Globus pallidus (tissue), 1 donor: ENCODE data around the gene STYXL1.

ENCODE experiments used
- DNase-seq: peaks from one replicate; pipeline ENCODE4 v3.0.0-alpha.2; 2015; ENCODE audit warnings: low spot score

STYXL1 gene

GRCh38 chr7:75993689-75994387 is 54.0 kb downstream of the STYXL1 start:
- DNase-seq, result peak; percentile 50

GRCh38 chr7:75992083-75992755 is 55.6 kb downstream of the STYXL1 start:
- no peak for DNase-seq

- no peak for DNase-seq
Observed at GRCh38 chr7:75991531-75992082, 56.2 kb downstream of the STYXL1 start.

- no peak for DNase-seq
Observed at GRCh38 chr7:75989500-75990388, 58.1 kb downstream of the STYXL1 start.

- DNase-seq, result no peak
Observed at GRCh38 chr7:75988568-75989499, 59.0 kb downstream of the STYXL1 start.

- no peak for DNase-seq
Observed at GRCh38 chr7:75987805-75988567, 59.8 kb downstream of the STYXL1 start.

GRCh38 chr7:75987026-75987804 is 60.6 kb downstream of the STYXL1 start:
- no peak for DNase-seq

GRCh38 chr7:75986147-75986781 is 61.5 kb downstream of the STYXL1 start:
- DNase-seq, result no peak

GRCh38 chr7:75985518-75986146 is 62.2 kb downstream of the STYXL1 start:
- DNase-seq, result no peak

GRCh38 chr7:75985009-75985517 is 62.7 kb downstream of the STYXL1 start:
- no peak for DNase-seq

GRCh38 chr7:75984130-75985008 is 63.4 kb downstream of the STYXL1 start:
- no peak for DNase-seq

GRCh38 chr7:75983471-75984129 is 64.2 kb downstream of the STYXL1 start:
- no peak for DNase-seq

- no peak for DNase-seq
Observed at GRCh38 chr7:75982306-75983064, 65.3 kb downstream of the STYXL1 start.

GRCh38 chr7:75981453-75982305 is 66.1 kb downstream of the STYXL1 start:
- no peak for DNase-seq

- DNase-seq, result no peak
Observed at GRCh38 chr7:75981203-75981452, 66.7 kb downstream of the STYXL1 start.
